Measurements from ENCODE around the gene GAK. TPM values are rescaled to one million over a fixed set of nuclear protein-coding genes. Genes with fewer than 3 reads are reported as not detected.

GAK gene
- total RNA-seq, 1 donor from 2014 or later = 147 TPM

DNA sequence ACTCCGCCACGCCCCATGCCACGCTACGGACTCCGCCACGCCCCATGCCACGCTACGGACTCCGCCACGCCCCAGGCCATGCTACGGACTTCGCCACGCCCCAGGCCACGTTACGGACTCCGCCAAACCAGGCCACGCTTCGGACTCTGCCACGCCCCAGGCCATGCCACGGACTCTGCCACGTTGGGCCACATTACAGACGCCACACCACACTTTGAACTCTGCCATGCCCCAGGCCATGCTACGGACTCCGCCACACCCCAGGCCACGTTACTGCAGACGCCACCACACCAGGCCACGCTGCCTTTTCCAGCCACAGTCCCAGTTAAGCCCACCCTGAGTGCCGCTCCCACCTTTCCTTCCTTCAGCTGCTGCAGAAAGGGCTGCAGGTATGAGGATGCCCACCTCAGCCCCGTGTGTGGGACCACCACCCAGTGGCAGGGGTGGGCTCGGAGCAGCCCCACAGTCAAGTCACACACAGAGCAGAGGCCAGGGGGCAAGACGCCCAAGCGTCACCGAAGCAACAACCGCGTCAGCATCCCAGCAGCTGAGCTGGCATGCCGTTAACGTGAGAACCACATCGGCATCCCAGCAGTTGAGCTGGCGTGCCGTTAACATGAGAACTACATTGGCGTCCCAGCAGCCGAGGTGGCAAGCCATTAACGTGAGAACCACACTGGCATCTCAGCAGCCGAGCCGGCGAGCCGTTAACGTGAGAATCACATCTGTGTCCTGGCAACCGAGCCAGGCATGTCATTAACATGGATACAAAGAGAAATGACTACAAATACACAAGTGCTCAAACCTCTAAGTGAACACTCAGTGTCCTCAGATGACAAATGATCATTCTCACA lies 26.4 kb downstream of the GAK start:
- Mint-ChIP-seq H3K27ac (no peak overlapping the region), H3K27me3 (no peaks in the 10 kb centered on the region), H3K36me3 (ENCODE audit: low read depth) (peaks cover 42% of the 10 kb centered on the region), H3K4me3 (no peak overlapping the region), H3K9me3 (peaks cover 4% of the 10 kb centered on the region), H3K4me1 (peaks cover 2% of the 10 kb centered on the region)
- intact Hi-C loops (cut with micrococcal nuclease) = no loop called here
- no peak for DNase-seq

DNA sequence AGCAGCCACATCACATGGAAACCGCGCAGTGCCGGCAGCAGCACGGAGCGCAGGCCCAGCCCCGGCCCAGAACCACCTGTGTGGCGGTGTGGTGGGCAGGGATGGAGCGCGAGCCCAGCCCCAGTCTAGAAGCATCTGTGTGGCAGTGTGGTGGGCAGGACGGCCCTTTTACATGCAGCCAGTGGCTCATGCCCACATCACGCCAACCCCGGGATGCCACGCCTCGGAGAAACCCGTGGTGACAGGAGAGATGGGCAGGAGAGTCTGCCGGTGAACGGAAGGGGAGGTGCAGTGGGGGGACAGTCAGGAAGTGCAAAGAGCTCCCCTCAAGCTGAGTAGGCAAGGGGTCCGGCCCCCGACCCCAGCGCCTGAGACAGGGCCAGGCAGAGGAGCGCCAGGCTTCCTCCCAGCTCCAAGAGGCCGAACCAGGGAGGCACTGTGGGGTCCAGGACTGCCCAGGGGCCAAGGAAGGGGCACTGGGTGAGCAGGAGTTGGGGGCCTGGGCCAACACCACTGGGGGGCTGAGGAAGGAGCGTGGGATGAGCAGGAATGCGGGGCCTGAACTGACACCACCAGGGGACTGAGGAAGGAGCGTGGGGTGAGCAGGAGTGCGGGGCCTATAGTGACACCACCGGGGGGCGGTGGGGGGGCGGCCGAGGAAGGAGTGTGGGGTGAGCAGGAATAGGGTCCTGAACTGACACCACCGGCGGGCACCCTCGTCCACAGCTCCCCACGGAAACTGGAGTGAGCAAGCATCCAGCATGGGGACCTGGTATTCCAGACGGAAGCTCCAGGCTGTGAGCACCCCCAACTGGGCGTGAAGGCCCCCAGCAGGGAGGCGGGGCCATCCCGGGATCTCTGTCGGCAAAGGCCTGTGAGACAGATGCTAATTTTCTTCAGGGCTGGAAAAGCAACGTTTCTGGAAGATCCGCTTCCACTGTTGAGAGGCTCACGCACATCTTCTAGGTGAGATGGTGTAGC lies 28.8 kb downstream of the GAK start:
- no peak for DNase-seq
- Mint-ChIP-seq H3K4me1 (peaks cover 2% of the 10 kb centered on the region), H3K36me3 (ENCODE audit: low read depth) (peaks cover 44% of the 10 kb centered on the region), H3K9me3 (peaks cover 4% of the 10 kb centered on the region), H3K4me3 (no peak overlapping the region), H3K27me3 (no peaks in the 10 kb centered on the region), H3K27ac (no peak overlapping the region)
- intact Hi-C loops (cut with micrococcal nuclease) = no loop called here

DNA sequence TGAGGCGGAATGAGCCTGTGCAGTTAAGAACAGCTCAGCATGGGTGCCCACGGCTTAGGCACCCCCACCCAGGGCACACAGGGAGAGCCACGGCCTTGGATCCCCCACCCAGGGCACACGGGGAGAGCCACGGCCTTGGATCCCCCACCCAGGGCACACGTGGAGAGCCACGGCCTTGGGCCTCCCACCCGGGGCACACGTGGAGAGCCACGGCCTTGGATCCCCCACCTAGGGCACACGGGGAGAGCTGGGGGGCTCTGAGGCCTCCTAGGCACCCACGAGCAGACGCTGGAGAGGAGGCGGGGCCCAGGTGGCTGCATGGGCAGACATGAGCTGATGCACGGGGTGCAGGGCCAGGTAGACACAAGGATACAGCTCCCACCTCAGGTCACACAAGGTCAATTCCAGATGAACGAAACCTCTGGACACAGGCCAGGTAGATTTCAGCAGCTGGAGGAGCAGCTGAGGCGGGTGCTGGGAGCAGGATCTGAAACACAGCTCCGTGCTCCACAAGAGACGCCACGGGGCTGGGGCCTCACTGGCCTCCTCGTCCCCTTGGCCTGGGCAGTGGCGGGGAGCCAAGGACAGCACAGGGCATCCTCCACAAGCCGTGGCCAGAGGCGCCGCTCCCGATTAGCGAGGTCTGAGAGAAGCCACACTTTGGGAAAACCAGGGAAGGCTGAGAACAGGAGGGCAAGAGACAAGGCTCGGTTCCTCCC lies 30.8 kb downstream of the GAK start:
- H3K4me3 Mint-ChIP-seq = no peak overlapping the region
- DNase-seq = no peak
- peaks cover 41% of the 10 kb centered on the region for H3K36me3 Mint-ChIP-seq (ENCODE audit: low read depth)

DNA sequence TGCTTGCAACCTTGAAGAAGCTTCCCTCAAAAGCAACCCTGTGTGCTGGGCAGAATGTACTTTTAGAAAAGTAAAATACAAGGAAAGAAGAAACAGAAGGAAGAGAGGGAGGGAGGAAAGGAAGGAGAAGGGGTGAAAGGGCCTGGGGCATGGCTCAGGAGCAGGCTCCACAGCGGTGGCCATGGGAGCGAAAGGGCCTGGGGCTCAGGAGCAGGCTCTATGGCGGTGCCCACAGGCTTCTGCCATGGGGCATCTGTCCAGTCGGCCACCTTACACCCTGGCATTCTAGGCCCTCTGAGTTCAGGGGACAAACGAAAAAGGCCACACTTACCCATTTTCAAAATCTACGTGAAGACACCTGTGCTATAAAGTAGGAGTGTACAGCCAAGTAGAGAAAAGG lies 31.4 kb downstream of the GAK start:
- H3K36me3 Mint-ChIP-seq (ENCODE audit: low read depth) = peaks cover 39% of the 10 kb centered on the region
- H3K4me1 Mint-ChIP-seq = peaks cover 2% of the 10 kb centered on the region
- intact Hi-C loops (cut with micrococcal nuclease) = no loop called here
- no peak for DNase-seq
- no peak overlapping the region for H3K27ac Mint-ChIP-seq
- no peaks in the 10 kb centered on the region for H3K27me3 Mint-ChIP-seq
- no peak overlapping the region for H3K4me3 Mint-ChIP-seq
- no peaks in the 10 kb centered on the region for H3K9me3 Mint-ChIP-seq

More for the DNA sequence above, 30.8 kb downstream of the GAK start:
- intact Hi-C loops (cut with micrococcal nuclease) = no loop called here
- Mint-ChIP-seq H3K9me3 (no peaks in the 10 kb centered on the region), H3K27ac (no peak overlapping the region), H3K4me1 (peaks cover 2% of the 10 kb centered on the region), H3K27me3 (no peaks in the 10 kb centered on the region)

DNA sequence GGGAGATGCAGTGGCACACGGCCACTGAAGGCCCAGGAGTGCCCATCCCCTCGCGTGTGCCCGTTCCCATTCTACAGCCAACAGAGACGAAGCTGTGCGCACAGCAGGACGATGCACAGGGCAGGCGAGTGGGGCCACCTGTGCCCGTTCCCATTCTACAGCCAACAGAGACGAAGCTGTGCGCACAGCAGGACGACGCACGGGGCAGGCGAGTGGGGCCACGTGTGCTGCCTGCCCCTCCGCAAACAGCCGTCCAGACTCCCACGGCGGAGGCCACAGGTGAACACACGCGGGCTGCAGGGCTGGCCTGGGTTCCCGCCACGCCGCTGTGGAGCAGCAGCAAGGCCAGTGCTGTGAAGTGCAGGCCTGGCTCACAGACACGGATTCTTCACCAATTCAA lies 32.0 kb downstream of the GAK start:
- intact Hi-C loops (cut with micrococcal nuclease) = no loop called here
- DNase-seq = no peak
- no peaks in the 10 kb centered on the region for H3K27me3 Mint-ChIP-seq
- peaks cover 33% of the 10 kb centered on the region for H3K36me3 Mint-ChIP-seq (ENCODE audit: low read depth)
- no peaks in the 10 kb centered on the region for H3K9me3 Mint-ChIP-seq
- peaks cover 2% of the 10 kb centered on the region for H3K4me1 Mint-ChIP-seq
- H3K4me3 Mint-ChIP-seq = no peak overlapping the region
- no peak overlapping the region for H3K27ac Mint-ChIP-seq

DNA sequence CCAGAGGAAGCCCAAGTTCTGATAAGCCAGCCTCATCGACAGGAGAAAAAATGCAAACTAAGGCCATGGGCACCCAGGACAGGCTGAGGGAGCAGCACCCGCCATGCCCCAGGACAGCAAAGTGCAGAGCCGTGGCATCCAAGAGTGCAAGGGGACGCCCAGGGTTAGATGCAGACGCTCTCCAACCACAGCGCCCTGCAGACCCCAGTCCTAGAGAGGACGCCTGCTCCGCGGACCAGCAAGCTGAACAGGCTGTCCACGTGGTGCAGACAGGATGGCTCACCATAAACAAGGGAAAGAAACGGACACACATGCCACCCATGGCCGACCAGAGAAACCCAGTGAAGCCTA lies 32.6 kb downstream of the GAK start:
- Mint-ChIP-seq H3K4me1 (peaks cover 2% of the 10 kb centered on the region), H3K27ac (no peak overlapping the region)

DNA sequence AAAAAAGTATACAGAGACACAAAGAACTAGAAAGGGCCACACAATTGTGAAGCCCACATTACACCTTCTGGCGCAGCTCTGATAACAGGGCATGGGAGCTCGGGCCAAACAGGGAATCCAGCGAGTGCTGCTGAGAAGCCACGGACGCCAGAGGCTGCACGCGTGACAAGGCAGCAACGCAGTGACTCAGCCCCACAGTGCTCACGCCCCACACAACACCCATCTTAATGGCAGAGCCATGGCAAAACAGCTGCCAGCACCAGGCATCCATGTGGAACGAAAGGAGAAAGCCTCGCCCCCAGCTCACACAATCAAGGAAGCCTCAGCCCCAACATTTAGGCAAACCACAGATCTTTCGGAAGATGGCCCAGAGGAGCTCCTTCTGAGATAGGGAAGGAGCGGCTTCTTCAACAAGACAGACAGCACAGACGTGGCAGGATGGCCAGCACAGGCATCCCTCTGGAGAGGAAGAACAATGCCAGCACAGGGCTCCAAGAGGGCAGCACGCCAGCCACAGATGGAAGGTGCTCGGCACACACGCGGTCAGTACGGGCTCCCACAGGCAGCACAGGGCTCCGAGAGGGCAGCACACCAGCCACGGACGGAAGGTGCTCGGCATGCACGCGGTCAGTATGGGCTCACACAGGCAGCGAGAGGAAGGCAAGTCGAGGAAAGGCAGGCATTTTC lies 33.1 kb downstream of the GAK start:
- Mint-ChIP-seq H3K4me1 (peaks cover 2% of the 10 kb centered on the region), H3K27ac (peak overlapping the region; percentile 48), H3K36me3 (ENCODE audit: low read depth) (peaks cover 32% of the 10 kb centered on the region), H3K27me3 (no peaks in the 10 kb centered on the region), H3K4me3 (no peak overlapping the region), H3K9me3 (no peaks in the 10 kb centered on the region)
- no peak for DNase-seq
- intact Hi-C loops (cut with micrococcal nuclease) = no loop called here

More for the DNA sequence above, 32.6 kb downstream of the GAK start:
- Mint-ChIP-seq H3K36me3 (ENCODE audit: low read depth) (peaks cover 31% of the 10 kb centered on the region), H3K9me3 (no peaks in the 10 kb centered on the region), H3K27me3 (no peaks in the 10 kb centered on the region), H3K4me3 (no peak overlapping the region)
- intact Hi-C loops (cut with micrococcal nuclease) = no loop called here
- DNase-seq = no peak

DNA sequence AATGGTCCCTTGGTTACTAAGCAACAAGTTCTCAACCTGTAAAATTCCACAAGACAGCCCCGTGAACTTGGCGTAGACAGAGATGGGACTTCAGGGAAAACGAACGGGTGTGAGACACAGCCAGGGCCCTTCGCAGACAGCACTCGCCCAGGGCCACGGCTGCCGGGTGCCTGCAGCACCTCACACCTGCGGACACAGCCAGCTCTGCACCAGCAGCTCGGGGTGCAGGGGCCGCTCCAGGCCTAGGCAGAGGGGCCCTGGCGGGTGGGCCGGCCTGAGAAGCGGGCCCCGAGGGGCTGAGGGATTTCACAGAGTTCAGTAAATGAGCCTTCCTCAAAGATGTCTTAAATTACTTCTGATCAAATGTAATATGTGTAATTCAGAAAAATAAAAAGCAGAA lies 34.0 kb downstream of the GAK start:
- Mint-ChIP-seq H3K27ac (no peak overlapping the region), H3K4me3 (no peak overlapping the region), H3K9me3 (no peaks in the 10 kb centered on the region), H3K27me3 (no peaks in the 10 kb centered on the region), H3K4me1 (peaks cover 2% of the 10 kb centered on the region), H3K36me3 (ENCODE audit: low read depth) (peaks cover 34% of the 10 kb centered on the region)
- DNase-seq = no peak
- intact Hi-C loops (cut with micrococcal nuclease) = no loop called here

DNA sequence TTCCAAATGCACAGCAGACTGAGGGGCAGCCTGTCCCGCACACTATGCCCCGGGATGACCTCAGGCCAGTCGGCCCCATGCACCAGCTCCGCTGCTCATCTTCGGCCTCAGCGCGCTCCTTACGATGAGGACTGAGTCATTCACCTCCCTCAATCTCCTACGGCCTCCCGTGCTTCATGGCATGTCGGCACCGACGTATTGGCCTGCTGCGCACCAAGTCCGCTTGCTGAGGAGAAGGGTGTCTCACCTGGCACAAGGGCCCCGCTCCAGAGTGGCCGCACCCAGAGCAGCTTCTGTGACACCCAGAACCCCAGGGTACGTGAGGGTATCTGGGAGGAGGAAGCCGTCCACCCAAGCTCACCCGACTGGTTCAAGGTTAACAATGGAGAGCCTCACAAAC lies 35.5 kb downstream of the GAK start:
- H3K4me1 Mint-ChIP-seq = no peaks in the 10 kb centered on the region
- peaks cover 32% of the 10 kb centered on the region for H3K36me3 Mint-ChIP-seq (ENCODE audit: low read depth)
- intact Hi-C loops (cut with micrococcal nuclease) = no loop called here
- no peak overlapping the region for H3K4me3 Mint-ChIP-seq
- H3K27ac Mint-ChIP-seq = no peak overlapping the region
- no peaks in the 10 kb centered on the region for H3K9me3 Mint-ChIP-seq
- no peak for DNase-seq
- H3K27me3 Mint-ChIP-seq = no peaks in the 10 kb centered on the region

DNA sequence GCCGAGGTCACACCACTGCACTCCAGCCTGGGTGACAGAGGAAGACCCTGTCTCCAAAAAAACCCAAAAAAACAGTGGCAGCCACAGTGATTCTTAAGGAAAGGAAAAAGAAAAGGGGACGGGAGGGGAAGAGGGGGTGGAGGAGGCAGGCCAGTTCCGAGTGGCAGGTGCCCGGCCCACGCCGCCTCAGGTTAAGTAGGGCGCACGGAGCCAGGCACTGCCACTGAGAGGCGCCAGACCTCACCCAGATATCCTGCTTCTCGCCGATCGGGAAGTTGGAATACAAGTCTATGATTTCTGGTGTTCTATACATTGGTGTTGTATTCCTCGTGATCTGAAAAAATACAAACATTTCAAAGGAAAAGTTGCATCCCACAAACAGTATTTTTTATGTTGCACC lies 35.9 kb downstream of the GAK start:
- H3K9me3 Mint-ChIP-seq = no peaks in the 10 kb centered on the region
- H3K27ac Mint-ChIP-seq = no peak overlapping the region

DNA sequence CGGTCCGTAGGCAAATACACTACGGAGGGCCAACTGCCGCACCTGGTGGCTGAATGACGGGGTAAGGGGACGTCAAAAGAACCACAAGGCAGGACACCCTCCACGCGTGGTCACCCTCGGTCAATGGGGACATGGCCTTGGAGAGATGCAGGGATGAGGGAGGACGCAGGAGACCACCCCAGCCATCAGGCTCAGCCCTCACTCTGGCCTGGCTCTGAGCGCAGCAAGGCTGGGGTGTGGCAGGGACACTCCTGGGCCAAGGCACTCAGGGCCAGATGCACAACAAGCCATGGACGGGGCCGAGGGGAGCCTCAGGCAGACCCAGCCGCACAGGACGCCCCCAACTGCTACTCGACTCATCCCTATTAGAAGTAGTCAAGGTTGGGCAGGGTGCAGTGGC lies 36.5 kb downstream of the GAK start:
- Mint-ChIP-seq H3K27me3 (no peaks in the 10 kb centered on the region), H3K9me3 (no peaks in the 10 kb centered on the region), H3K36me3 (ENCODE audit: low read depth) (peaks cover 35% of the 10 kb centered on the region), H3K4me3 (no peak overlapping the region), H3K4me1 (no peaks in the 10 kb centered on the region), H3K27ac (no peak overlapping the region)
- intact Hi-C loops (cut with micrococcal nuclease) = no loop called here
- no peak for DNase-seq

More for the DNA sequence above, 35.9 kb downstream of the GAK start:
- no peak overlapping the region for H3K4me3 Mint-ChIP-seq
- H3K4me1 Mint-ChIP-seq = no peaks in the 10 kb centered on the region
- H3K27me3 Mint-ChIP-seq = no peaks in the 10 kb centered on the region
- intact Hi-C loops (cut with micrococcal nuclease) = no loop called here
- peaks cover 32% of the 10 kb centered on the region for H3K36me3 Mint-ChIP-seq (ENCODE audit: low read depth)
- DNase-seq = no peak

DNA sequence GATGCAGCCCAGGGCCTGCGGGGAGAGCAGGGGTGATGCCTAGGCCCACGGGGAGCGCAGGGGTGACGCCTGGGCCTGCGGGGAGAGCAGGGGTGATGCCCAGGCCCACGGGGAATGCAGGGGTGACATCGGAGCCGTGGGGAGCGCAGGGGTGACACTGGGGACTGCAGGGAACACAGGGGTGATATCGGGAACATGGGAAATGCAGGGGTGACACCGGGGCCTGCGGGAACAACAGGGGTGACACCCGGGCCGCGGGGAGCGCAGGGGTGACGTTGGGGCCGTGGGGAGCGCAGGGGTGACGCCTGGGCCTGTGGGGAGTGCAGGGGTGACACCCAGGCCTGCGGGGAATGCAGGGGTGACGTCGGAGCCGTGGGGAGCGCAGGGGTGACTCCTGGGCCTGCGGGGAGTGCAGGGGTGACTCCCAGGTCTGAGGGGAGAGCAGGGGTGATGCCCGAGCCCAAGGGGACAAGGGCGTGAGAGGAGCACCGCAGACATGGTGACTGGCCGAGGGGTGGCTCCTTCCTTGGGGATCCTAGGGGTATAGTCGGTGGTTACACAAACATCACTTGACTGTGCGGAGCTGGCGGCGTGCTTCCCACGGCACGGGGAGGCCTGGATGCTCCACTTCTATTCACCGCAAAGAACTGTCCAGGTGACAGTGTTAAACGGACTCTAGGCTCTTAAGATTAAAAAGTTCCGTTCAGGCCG lies 38.0 kb downstream of the GAK start:
- H3K36me3 Mint-ChIP-seq (ENCODE audit: low read depth) = peaks cover 31% of the 10 kb centered on the region

More for the DNA sequence above, 38.0 kb downstream of the GAK start:
- no peaks in the 10 kb centered on the region for H3K4me1 Mint-ChIP-seq
- no peaks in the 10 kb centered on the region for H3K27me3 Mint-ChIP-seq
- no peaks in the 10 kb centered on the region for H3K9me3 Mint-ChIP-seq
- H3K4me3 Mint-ChIP-seq = no peak overlapping the region
- intact Hi-C loops (cut with micrococcal nuclease) = no loop called here
- no peak overlapping the region for H3K27ac Mint-ChIP-seq
- no peak for DNase-seq
